Suprapubic skin (tissue), 4 donors: ENCODE data around the gene IKZF2.

Experiments
- EP300 ChIP-seq: sonication (generic); formaldehyde crosslinking; IDR thresholded peaks from one replicate; pipeline ENCODE4 v1.6.1; 2017; ENCODE audit warnings: antibody characterized with exemption
- POLR2A ChIP-seq, 2 donors: fragments of 450-650 bp; IDR thresholded peaks; one replicate each; pipeline ENCODE4 v1.6.1; 2017; ENCODE audit warnings: antibody characterized with exemption in 2 of 2, mild to moderate bottlenecking in 2 of 2, moderate library complexity in 2 of 2
- POLR2AphosphoS5 ChIP-seq, 3 donors: sonication (generic); formaldehyde crosslinking; IDR thresholded peaks; one replicate each; pipeline ENCODE4 v1.6.1; 2017; ENCODE audit warnings: antibody characterized with exemption in 3 of 3
- TF ChIP-seq, protein P1 (sequence below), 2 donors: fragments of 200-600 bp in 1 of 2; fragments of 450-650 bp in 1 of 2; sonication (generic) in 1 of 2; IDR thresholded peaks; one replicate each; pipeline ENCODE4 v1.5.1; 2016 to 2019; ENCODE audit warnings: antibody characterized with exemption in 2 of 2, mild to moderate bottlenecking in 1 of 2, moderate library complexity in 1 of 2

DNA sequence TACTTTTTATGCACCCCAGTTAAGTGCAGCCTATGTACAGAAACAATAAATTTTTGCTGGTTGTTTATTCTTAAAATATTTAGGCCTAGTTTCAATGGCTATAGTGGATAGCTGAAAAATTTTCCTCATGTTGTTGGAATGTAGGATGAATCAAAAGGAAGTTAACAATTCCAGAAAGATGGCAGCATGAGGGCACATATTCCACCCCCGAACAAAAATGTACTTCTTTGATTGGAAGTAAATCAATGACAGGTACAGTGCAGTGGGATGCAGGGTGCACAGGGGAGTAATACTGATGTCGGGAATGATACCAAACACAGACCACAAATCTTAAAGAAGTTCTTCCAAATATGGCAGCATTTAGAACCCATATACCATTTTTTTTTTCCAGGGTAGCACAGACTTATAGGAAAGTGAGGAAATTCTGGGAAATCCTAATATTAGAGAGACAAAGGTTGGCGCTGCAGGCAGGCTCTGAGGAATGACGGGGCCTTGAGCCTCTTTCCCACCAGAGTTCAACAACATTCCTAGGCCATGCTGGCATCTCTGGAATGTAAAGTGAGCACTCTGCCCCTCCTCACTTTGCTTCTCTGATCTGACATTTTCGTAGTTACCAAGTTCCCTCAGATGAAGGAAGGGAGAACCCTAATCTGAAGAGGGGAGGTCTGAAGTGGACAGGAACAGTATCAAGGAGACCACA lies 36.6 kb upstream of the IKZF2 start:
- TF ChIP-seq, protein P1, sequence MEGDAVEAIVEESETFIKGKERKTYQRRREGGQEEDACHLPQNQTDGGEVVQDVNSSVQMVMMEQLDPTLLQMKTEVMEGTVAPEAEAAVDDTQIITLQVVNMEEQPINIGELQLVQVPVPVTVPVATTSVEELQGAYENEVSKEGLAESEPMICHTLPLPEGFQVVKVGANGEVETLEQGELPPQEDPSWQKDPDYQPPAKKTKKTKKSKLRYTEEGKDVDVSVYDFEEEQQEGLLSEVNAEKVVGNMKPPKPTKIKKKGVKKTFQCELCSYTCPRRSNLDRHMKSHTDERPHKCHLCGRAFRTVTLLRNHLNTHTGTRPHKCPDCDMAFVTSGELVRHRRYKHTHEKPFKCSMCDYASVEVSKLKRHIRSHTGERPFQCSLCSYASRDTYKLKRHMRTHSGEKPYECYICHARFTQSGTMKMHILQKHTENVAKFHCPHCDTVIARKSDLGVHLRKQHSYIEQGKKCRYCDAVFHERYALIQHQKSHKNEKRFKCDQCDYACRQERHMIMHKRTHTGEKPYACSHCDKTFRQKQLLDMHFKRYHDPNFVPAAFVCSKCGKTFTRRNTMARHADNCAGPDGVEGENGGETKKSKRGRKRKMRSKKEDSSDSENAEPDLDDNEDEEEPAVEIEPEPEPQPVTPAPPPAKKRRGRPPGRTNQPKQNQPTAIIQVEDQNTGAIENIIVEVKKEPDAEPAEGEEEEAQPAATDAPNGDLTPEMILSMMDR (IDR thresholded peaks at IDR 0.05) = no peak
- TF ChIP-seq POLR2A (IDR thresholded peaks at IDR 0.05) = no peak
- no peak for TF ChIP-seq POLR2AphosphoS5 (IDR thresholded peaks at IDR 0.05)
- TF ChIP-seq EP300 = no peak
